Measurements from ENCODE around the gene SDR9C7.

The SDR9C7 gene

DNA sequence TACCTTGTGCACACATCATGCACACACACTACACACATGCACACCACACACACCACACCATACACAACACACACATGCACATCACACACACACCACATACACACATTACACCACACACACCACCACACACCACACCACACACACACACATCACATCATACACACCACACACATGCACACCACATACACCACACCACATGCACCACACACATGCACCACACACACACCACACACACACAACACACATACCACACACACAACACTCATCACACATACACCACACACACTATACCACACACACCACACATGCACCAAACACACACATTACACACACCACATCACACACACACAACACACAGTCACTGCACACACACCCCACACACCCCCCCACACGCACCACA, 38.1 kb downstream of the SDR9C7 start (continued):
- TF ChIP-seq, protein P1, sequence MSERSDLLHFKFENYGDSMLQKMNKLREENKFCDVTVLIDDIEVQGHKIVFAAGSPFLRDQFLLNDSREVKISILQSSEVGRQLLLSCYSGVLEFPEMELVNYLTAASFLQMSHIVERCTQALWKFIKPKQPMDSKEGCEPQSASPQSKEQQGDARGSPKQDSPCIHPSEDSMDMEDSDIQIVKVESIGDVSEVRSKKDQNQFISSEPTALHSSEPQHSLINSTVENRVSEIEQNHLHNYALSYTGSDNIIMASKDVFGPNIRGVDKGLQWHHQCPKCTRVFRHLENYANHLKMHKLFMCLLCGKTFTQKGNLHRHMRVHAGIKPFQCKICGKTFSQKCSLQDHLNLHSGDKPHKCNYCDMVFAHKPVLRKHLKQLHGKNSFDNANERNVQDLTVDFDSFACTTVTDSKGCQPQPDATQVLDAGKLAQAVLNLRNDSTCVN (tag by site-specific recombination; optimal IDR thresholded peaks at IDR 0.05) = no peak
- TF ChIP-seq ZNF521 (tag by site-specific recombination; IDR thresholded peaks at IDR 0.05) (peak; percentile 16; the same call in 1 of the 2 replicates), ZNF664 (tag by site-specific recombination; IDR thresholded peaks at IDR 0.05) (no peak), IKZF3 (tag by site-specific recombination; IDR thresholded peaks at IDR 0.05) (no peak), ZNF280C (tag by site-specific recombination; IDR thresholded peaks at IDR 0.05) (no peak), GLI2 (tag by site-specific recombination; IDR thresholded peaks at IDR 0.05; ENCODE audit: borderline replicate concordance, low read depth) (no peak), ZNF585B (tag by site-specific recombination; IDR thresholded peaks at IDR 0.05) (no peak), ZNF704 (tag by site-specific recombination; IDR thresholded peaks at IDR 0.05) (0 out of 2 replicates have a peak, but pooled peaks have one; percentile 24), SP3 (tag by site-specific recombination; IDR thresholded peaks at IDR 0.05) (no peak), ZNF843 (tag by site-specific recombination; IDR thresholded peaks at IDR 0.05) (no peak), AEBP2 (tag by site-specific recombination; IDR thresholded peaks at IDR 0.05; ENCODE audit: borderline replicate concordance) (no peak), ZBTB10 (tag by site-specific recombination; IDR thresholded peaks at IDR 0.05) (no peak), ZNF830 (tag by site-specific recombination; IDR thresholded peaks at IDR 0.05; ENCODE audit: low read depth) (no peak), ZNF23 (tag by site-specific recombination; IDR thresholded peaks at IDR 0.05; ENCODE audit: borderline replicate concordance) (no peak), BCL11B (tag by site-specific recombination; IDR thresholded peaks at IDR 0.05; ENCODE audit: low read depth) (no peak), ZNF530 (tag by site-specific recombination; IDR thresholded peaks at IDR 0.05; ENCODE audit: low read depth) (no peak), ZNF211 (tag by site-specific recombination; IDR thresholded peaks at IDR 0.05; ENCODE audit: low read depth) (no peak), ZNF121 (tag by site-specific recombination; IDR thresholded peaks at IDR 0.05) (no peak), ZNF48 (tag by site-specific recombination; IDR thresholded peaks at IDR 0.05) (no peak), KLF16 (tag by site-specific recombination; IDR thresholded peaks at IDR 0.05) (no peak), SALL2 (tag by site-specific recombination; IDR thresholded peaks at IDR 0.05; ENCODE audit: borderline replicate concordance) (peak; percentile 55; the same call in 1 of the 2 replicates), ZSCAN23 (tag by site-specific recombination; IDR thresholded peaks at IDR 0.05) (no peak), ZNF501 (tag by site-specific recombination; IDR thresholded peaks at IDR 0.05) (no peak)
- TF ChIP-seq, protein P2, sequence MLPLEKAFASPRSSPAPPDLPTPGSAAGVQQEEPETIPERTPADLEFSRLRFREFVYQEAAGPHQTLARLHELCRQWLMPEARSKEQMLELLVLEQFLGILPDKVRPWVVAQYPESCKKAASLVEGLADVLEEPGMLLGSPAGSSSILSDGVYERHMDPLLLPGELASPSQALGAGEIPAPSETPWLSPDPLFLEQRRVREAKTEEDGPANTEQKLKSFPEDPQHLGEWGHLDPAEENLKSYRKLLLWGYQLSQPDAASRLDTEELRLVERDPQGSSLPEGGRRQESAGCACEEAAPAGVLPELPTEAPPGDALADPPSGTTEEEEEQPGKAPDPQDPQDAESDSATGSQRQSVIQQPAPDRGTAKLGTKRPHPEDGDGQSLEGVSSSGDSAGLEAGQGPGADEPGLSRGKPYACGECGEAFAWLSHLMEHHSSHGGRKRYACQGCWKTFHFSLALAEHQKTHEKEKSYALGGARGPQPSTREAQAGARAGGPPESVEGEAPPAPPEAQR (tag by site-specific recombination; IDR thresholded peaks at IDR 0.05) = 0 out of 2 replicates have a peak, but pooled peaks have one; percentile 34
- TF ChIP-seq, protein P3, sequence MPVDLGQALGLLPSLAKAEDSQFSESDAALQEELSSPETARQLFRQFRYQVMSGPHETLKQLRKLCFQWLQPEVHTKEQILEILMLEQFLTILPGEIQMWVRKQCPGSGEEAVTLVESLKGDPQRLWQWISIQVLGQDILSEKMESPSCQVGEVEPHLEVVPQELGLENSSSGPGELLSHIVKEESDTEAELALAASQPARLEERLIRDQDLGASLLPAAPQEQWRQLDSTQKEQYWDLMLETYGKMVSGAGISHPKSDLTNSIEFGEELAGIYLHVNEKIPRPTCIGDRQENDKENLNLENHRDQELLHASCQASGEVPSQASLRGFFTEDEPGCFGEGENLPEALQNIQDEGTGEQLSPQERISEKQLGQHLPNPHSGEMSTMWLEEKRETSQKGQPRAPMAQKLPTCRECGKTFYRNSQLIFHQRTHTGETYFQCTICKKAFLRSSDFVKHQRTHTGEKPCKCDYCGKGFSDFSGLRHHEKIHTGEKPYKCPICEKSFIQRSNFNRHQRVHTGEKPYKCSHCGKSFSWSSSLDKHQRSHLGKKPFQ (tag by site-specific recombination; IDR thresholded peaks at IDR 0.05) = peak; percentile 35; the same call in 1 of the 2 replicates
